Astrocyte (in vitro differentiated cells and primary cell): Measurements from ENCODE around the gene TUT1. TPM values are rescaled to one million over a fixed set of nuclear protein-coding genes. Genes with fewer than 3 reads are reported as not detected.
A peak's percentile ranks its signal among the peaks of the same experiment; 100 is the strongest.

Experiments used
- DNase-seq: peaks from one replicate; pipeline ENCODE4 v3.0.0-alpha.2; 2010; ENCODE audit warnings: low read depth
- FAIRE-seq: peaks from 2 replicates; lab custom pipeline; 2011; peaks lifted over from hg19 to GRCh38; lab: Jason Lieb, UNC
- H2AFZ ChIP-seq: 2 replicates; pipeline ENCODE4 v1.6.0; 2012; ENCODE audit warnings: low read depth, low read length, inconsistent platforms
- H3K27ac ChIP-seq: 2 replicates; pipeline ENCODE4 v1.5.1; 2011; ENCODE audit warnings: low read depth, low read length, inconsistent platforms
- H3K27me3 ChIP-seq: 2 replicates; pipeline ENCODE4 v1.6.0; 2011; ENCODE audit warnings: low read length, inconsistent platforms; ENCODE audit not compliant: insufficient read depth
- H3K36me3 ChIP-seq: 2 replicates; pipeline ENCODE4 v1.5.1; 2011; ENCODE audit warnings: low read length, inconsistent platforms; ENCODE audit not compliant: insufficient read depth
- H3K4me1 ChIP-seq: 2 replicates; pipeline ENCODE4 v1.5.1; 2011; ENCODE audit warnings: low read length, inconsistent platforms; ENCODE audit not compliant: insufficient read depth
- H3K4me2 ChIP-seq: 2 replicates; pipeline ENCODE4 v1.6.0; 2012; ENCODE audit warnings: low read length, inconsistent platforms
- H3K4me3 ChIP-seq: 2 replicates; pipeline ENCODE4 v1.5.1; 2011; ENCODE audit warnings: low read depth, mild to moderate bottlenecking, low read length, inconsistent platforms; ENCODE audit not compliant: insufficient read depth
- H3K79me2 ChIP-seq: 2 replicates; pipeline ENCODE4 v1.6.0; 2012; ENCODE audit warnings: mild to moderate bottlenecking, low read length, inconsistent platforms; ENCODE audit not compliant: insufficient read depth
- H3K9ac ChIP-seq: 2 replicates; pipeline ENCODE4 v1.6.0; 2012; ENCODE audit warnings: mild to moderate bottlenecking, low read length, inconsistent platforms
- H3K9me3 ChIP-seq: 2 replicates; pipeline ENCODE4 v1.5.1; 2012; ENCODE audit warnings: low read depth, mild to moderate bottlenecking, low read length, inconsistent platforms; ENCODE audit not compliant: insufficient read depth
- H4K20me1 ChIP-seq: 2 replicates; pipeline ENCODE4 v1.6.0; 2012; ENCODE audit warnings: low read length, inconsistent platforms; ENCODE audit not compliant: insufficient read depth
- H3K27ac Mint-ChIP-seq: one replicate; pipeline ENCODE4 v1.8.0; 2021; ENCODE audit warnings: mild to moderate bottlenecking, mixed read lengths; ENCODE audit not compliant: unreplicated experiment
- H3K27me3 Mint-ChIP-seq: one replicate; pipeline ENCODE4 v1.8.0; 2021; ENCODE audit warnings: low read depth, mixed read lengths; ENCODE audit not compliant: unreplicated experiment
- H3K36me3 Mint-ChIP-seq: one replicate; pipeline ENCODE4 v1.8.0; 2021; ENCODE audit warnings: low read depth, mixed read lengths; ENCODE audit not compliant: unreplicated experiment
- H3K4me1 Mint-ChIP-seq: one replicate; pipeline ENCODE4 v1.8.0; 2021; ENCODE audit warnings: low read depth, mixed read lengths; ENCODE audit not compliant: unreplicated experiment
- H3K4me3 Mint-ChIP-seq: one replicate; pipeline ENCODE4 v1.8.0; 2021; ENCODE audit warnings: mild to moderate bottlenecking, moderate library complexity, mixed read lengths; ENCODE audit not compliant: unreplicated experiment
- H3K9me3 Mint-ChIP-seq: one replicate; pipeline ENCODE4 v1.8.0; 2021; ENCODE audit warnings: mild to moderate bottlenecking, mixed read lengths; ENCODE audit not compliant: unreplicated experiment
- EZH2 ChIP-seq: IDR thresholded peaks from 2 replicates; pipeline ENCODE4 v1.6.1; 2012; ENCODE audit warnings: mild to moderate bottlenecking, low read length, inconsistent platforms; ENCODE audit not compliant: insufficient read depth
- total RNA-seq: library from RNA; stranded (reverse); gene quantifications from 2 replicates; pipeline ENCODE4 v1.2.1, GENCODE V29; 2021
- TF ChIP-seq, protein P1 (sequence below): IDR thresholded peaks from 2 replicates; pipeline ENCODE4 v1.5.1; 2011; ENCODE audit warnings: low read depth, mild to moderate bottlenecking, inconsistent platforms, low read length, moderate library complexity; ENCODE audit not compliant: insufficient read depth

TUT1 gene
- total RNA-seq, 1 donor from 2014 or later = 18.3 TPM

DNA sequence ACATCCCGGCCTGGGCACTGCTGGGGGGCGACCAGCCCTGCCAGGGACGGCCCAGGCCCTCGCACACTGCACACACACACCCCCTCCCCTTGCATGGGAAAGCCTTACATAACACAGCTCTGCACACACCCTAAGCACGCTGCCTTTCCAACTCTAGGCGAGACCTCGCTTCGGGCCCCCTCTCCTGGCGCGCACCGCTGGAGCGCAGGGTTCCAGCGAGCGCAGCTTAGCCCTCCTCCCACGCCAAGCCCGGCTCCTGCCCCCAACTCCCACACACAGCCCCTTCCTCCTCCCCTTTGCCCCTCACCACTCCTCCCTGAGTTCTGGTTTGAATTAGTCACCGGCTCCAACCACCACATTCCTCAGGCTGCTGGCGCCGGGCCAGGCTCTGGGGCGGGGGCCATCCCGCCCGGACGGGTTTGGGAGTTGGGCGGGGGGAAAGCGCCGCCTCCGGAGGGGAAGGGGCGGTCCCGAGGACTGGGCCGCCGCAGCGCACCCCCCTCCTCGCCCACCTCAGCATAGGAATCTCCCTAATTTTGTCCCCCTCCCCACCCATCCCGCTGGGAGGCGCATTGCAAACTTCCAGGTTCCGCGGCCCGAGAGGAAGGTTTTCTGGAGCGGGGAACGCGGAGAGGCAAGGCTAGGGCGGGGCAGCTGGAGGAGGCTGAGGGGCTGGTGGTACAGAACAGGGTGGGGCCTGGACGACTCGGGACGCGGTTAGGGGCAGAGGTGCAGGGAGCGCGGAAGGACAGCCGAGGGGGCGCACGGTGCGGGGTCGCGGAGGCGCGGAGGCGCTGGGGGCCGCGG lies 45.7 kb downstream of the TUT1 start:
- H3K4me1 Mint-ChIP-seq = peaks cover 38% of the 10 kb centered on the region
- no peak for FAIRE-seq
- H2AFZ ChIP-seq = peak overlapping the region; percentile 53

GRCh38 chr11:62544581-62545436 lies 46.5 kb downstream of the TUT1 start:
- H3K4me3 ChIP-seq = peak overlapping the region; percentile 95
- peak overlapping the region; percentile 77 for H3K27ac Mint-ChIP-seq
- H3K4me3 Mint-ChIP-seq = peak overlapping the region; percentile 94
- peaks cover 45% of the 10 kb centered on the region for H3K4me1 Mint-ChIP-seq
- H3K9ac ChIP-seq = peak overlapping the region; percentile 91
- H3K27me3 Mint-ChIP-seq = no peaks in the 10 kb centered on the region
- H4K20me1 ChIP-seq = peaks cover 56% of the 10 kb centered on the region
- peak overlapping the region; percentile 87 for H3K27ac ChIP-seq
- no peak for TF ChIP-seq EZH2
- TF ChIP-seq, protein P1, sequence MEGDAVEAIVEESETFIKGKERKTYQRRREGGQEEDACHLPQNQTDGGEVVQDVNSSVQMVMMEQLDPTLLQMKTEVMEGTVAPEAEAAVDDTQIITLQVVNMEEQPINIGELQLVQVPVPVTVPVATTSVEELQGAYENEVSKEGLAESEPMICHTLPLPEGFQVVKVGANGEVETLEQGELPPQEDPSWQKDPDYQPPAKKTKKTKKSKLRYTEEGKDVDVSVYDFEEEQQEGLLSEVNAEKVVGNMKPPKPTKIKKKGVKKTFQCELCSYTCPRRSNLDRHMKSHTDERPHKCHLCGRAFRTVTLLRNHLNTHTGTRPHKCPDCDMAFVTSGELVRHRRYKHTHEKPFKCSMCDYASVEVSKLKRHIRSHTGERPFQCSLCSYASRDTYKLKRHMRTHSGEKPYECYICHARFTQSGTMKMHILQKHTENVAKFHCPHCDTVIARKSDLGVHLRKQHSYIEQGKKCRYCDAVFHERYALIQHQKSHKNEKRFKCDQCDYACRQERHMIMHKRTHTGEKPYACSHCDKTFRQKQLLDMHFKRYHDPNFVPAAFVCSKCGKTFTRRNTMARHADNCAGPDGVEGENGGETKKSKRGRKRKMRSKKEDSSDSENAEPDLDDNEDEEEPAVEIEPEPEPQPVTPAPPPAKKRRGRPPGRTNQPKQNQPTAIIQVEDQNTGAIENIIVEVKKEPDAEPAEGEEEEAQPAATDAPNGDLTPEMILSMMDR = no peak
- no peaks in the 10 kb centered on the region for H3K36me3 Mint-ChIP-seq
- no peak for DNase-seq
- H3K79me2 ChIP-seq = peaks cover 76% of the 10 kb centered on the region
- peak overlapping the region; percentile 90 for H3K4me2 ChIP-seq
- H3K27me3 ChIP-seq = no peaks in the 10 kb centered on the region
- H3K4me1 ChIP-seq = peaks cover 61% of the 10 kb centered on the region
- H2AFZ ChIP-seq = no peak overlapping the region
- no peaks in the 10 kb centered on the region for H3K36me3 ChIP-seq
- H3K9me3 ChIP-seq = no peaks in the 10 kb centered on the region
- H3K9me3 Mint-ChIP-seq = no peaks in the 10 kb centered on the region
- no peak for FAIRE-seq

More for the DNA sequence above, 45.7 kb downstream of the TUT1 start:
- Histone ChIP-seq H3K9ac (peak overlapping the region; percentile 91), H4K20me1 (peaks cover 48% of the 10 kb centered on the region), H3K4me2 (peak overlapping the region; percentile 90), H3K4me3 (peak overlapping the region; percentile 95), H3K36me3 (no peaks in the 10 kb centered on the region), H3K4me1 (peaks cover 52% of the 10 kb centered on the region), H3K9me3 (no peaks in the 10 kb centered on the region), H3K27me3 (no peaks in the 10 kb centered on the region), H3K79me2 (peaks cover 67% of the 10 kb centered on the region), H3K27ac (peak overlapping the region; percentile 87)
- TF ChIP-seq, protein P1 = no peak
- peak; percentile 89 for DNase-seq
- Mint-ChIP-seq H3K27me3 (no peaks in the 10 kb centered on the region), H3K36me3 (no peaks in the 10 kb centered on the region), H3K9me3 (no peaks in the 10 kb centered on the region), H3K27ac (peak overlapping the region; percentile 83), H3K4me3 (peak overlapping the region; percentile 97)
